Heart left ventricle (tissue), 13 donors: ENCODE results near the gene SLC13A3.

Experiments used
- POLR2A ChIP-seq, 2 donors: fragments of 450-650 bp; IDR thresholded peaks; one replicate each; pipeline ENCODE4 v1.6.1; 2017; ENCODE audit warnings: antibody characterized with exemption in 2 of 2, mild to moderate bottlenecking in 2 of 2, moderate library complexity in 2 of 2
- TF ChIP-seq, protein P1 (sequence below), 12 donors: fragments of 200-600 bp; sonication (generic) in 4 of 12; IDR thresholded peaks; one replicate each; pipeline versions ENCODE4 v1.5.0 to v1.8.0; 2018 to 2022; ENCODE audit warnings: antibody characterized with exemption in 12 of 12, mild to moderate bottlenecking in 5 of 12
- donor health status: ischemic (EF 13 %, LVEDD 7.1; RV severe dilation, severe dysfunction).
- donor health status: DM: no; HTN: yes; CAD: no.
- donor health status: DM: no; HTN: no; CAD: no.
- donor health status: ischemic (EF 25% LVEDD 6.9; RV normal size, moderate dysfunction).
- donor health status: ischemic (EF 25% LVEDD 5.7; RV mildly dilated, moderate dysfunction).
- donor health status: ischemic (EF 35%, LVEDD 5.7; RV mildly dilated, moderate dysfunction).
- donor health status: nonischemic (EF 11% LVEDD 7.7; RV severe dilation, severe dysfunction).
- donor health status: DM: yes; HTN: yes; CAD: no.
- donor health status: PGD.
- donor health status: ischemic (EF 29% LVEDD 5.4; RV normal size, mild dysfunction).
- donor health status: nonischemic (EF 23%, LVEDD 6.1; RV moderate dilation, normal function).

DNA sequence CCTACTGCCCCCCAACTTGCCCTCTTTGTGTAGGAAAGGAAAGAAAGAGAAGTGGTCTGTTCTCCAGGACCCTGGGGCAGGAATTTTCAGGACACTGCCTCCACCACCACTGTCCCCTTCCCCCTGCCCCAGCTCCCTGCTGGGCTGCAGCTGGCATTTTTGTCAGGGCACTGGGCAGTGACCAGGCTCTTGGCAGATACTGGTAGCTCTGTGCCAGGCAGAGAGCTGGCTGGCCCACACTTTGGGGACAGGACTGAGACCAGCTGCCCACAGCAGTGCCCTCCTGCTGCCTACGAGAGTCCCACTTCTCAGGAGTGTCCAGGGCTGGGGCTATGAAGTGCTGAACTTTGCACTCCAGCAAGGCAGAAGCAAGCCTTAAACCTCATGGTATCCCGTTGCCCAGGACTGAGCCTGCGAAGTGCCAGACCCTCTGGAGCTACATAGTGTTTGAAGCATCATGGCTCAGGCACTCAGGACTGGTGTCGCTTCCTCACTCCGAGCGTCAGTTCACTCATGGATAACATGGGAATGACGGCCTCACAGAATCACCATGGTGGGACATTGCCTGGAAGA lies 19.3 kb downstream of the SLC13A3 start:
- TF ChIP-seq, protein P1, sequence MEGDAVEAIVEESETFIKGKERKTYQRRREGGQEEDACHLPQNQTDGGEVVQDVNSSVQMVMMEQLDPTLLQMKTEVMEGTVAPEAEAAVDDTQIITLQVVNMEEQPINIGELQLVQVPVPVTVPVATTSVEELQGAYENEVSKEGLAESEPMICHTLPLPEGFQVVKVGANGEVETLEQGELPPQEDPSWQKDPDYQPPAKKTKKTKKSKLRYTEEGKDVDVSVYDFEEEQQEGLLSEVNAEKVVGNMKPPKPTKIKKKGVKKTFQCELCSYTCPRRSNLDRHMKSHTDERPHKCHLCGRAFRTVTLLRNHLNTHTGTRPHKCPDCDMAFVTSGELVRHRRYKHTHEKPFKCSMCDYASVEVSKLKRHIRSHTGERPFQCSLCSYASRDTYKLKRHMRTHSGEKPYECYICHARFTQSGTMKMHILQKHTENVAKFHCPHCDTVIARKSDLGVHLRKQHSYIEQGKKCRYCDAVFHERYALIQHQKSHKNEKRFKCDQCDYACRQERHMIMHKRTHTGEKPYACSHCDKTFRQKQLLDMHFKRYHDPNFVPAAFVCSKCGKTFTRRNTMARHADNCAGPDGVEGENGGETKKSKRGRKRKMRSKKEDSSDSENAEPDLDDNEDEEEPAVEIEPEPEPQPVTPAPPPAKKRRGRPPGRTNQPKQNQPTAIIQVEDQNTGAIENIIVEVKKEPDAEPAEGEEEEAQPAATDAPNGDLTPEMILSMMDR (IDR thresholded peaks at IDR 0.05): no peak
- no peak for TF ChIP-seq POLR2A (IDR thresholded peaks at IDR 0.05)
